ENCODE results near the gene DDAH1. TPM values are rescaled to one million over a fixed set of nuclear protein-coding genes. Genes with fewer than 3 reads are reported as not detected.
A peak's percentile ranks its signal among the peaks of the same experiment; 100 is the strongest.

DDAH1 gene
- total RNA-seq, 6 experiments from 2014 or later, result 54.9 to 94.9 (median 66.2) TPM

- Histone ChIP-seq H3K9me3 (no peaks in the 10 kb centered on the region), H3K4me3 (no peak overlapping the region), H3K27ac (no peak overlapping the region), H3K27me3 (no peaks in the 10 kb centered on the region), H3K4me1 (no peaks in the 10 kb centered on the region), H3K36me3 (no peaks in the 10 kb centered on the region)
- DNase-seq (no peak), ATAC-seq (peak; percentile 54 to 93 (median 76))
- intact Hi-C loops (cut with DNase I), result no loop called here
- TF ChIP-seq POLR2A (IDR thresholded peaks at IDR 0.05) (no peak), CTCF (IDR thresholded peaks at IDR 0.05) (no peak)
- WGBS (ENCODE audit: insufficient coverage, low coverage, low lambda C conversion rate, missing lambda C conversion rate), result 53% methylated on average over 1 of the region's 1 CpG
Observed at GRCh38 chr1:85494074-85494903, 29.3 kb upstream of the DDAH1 start.

GRCh38 chr1:85490270-85490985 is 25.5 kb upstream of the DDAH1 start:
- Histone ChIP-seq H3K4me1 (no peaks in the 10 kb centered on the region), H3K27me3 (no peaks in the 10 kb centered on the region), H3K9me3 (no peaks in the 10 kb centered on the region), H3K4me3 (no peak overlapping the region), H3K36me3 (no peaks in the 10 kb centered on the region), H3K27ac (no peak overlapping the region)
- ATAC-seq (peak; percentile 27 to 71 (median 48)), DNase-seq (no peak)
- TF ChIP-seq CTCF (IDR thresholded peaks at IDR 0.05) (no peak), POLR2A (IDR thresholded peaks at IDR 0.05) (no peak)
- intact Hi-C loops (cut with DNase I), result no loop called here
- 20% methylated on average over 1 of the region's 1 CpG for WGBS (ENCODE audit: insufficient coverage, low coverage, low lambda C conversion rate, missing lambda C conversion rate)

- Histone ChIP-seq H3K27ac (no peak overlapping the region), H3K4me1 (no peaks in the 10 kb centered on the region), H3K9me3 (no peaks in the 10 kb centered on the region), H3K27me3 (no peaks in the 10 kb centered on the region), H3K36me3 (no peaks in the 10 kb centered on the region), H3K4me3 (no peak overlapping the region)
- TF ChIP-seq POLR2A (IDR thresholded peaks at IDR 0.05) (no peak), CTCF (IDR thresholded peaks at IDR 0.05) (no peak)
- intact Hi-C loops (cut with DNase I), result no loop called here
- no peak for ATAC-seq
- WGBS (ENCODE audit: insufficient coverage, low coverage, low lambda C conversion rate, missing lambda C conversion rate), result 100% methylated on average over 1 of the region's 1 CpG
- DNase-seq, result no peak
Observed at GRCh38 chr1:85488126-85488525, 23.2 kb upstream of the DDAH1 start.

GRCh38 chr1:85485516-85485915 is 20.6 kb upstream of the DDAH1 start:
- H3K4me3 ChIP-seq, result no peak overlapping the region
- intact Hi-C loops (cut with DNase I), result no loop called here
- TF ChIP-seq POLR2A (IDR thresholded peaks at IDR 0.05), result no peak
- no peak for TF ChIP-seq CTCF (IDR thresholded peaks at IDR 0.05)
- no peaks in the 10 kb centered on the region for H3K4me1 ChIP-seq
- no peaks in the 10 kb centered on the region for H3K9me3 ChIP-seq
- no peak for ATAC-seq
- no peak overlapping the region for H3K27ac ChIP-seq
- 87% methylated on average over 3 of the region's 3 CpGs for WGBS (ENCODE audit: insufficient coverage, low coverage, low lambda C conversion rate, missing lambda C conversion rate)
- no peaks in the 10 kb centered on the region for H3K36me3 ChIP-seq
- no peaks in the 10 kb centered on the region for H3K27me3 ChIP-seq
- no peak for DNase-seq
